Measurements from ENCODE around the gene MCM10. TPM values are rescaled to one million over a fixed set of nuclear protein-coding genes. Genes with fewer than 3 reads are reported as not detected.

Gene MCM10
- 1 to 10 TPM; 4.4 to 5.4 TPM for total RNA-seq
- polyA plus RNA-seq (ENCODE audit: insufficient read length in 2 of 2) = 1 to 10 TPM; 5.2 to 5.4 TPM
- long read RNA-seq, donor 1, full-length matches to known transcripts = 2 of 172 reads
- long read RNA-seq, donor 1, partial matches to known transcripts = 127 of 172 reads
- long read RNA-seq, donor 1, other reads (novel, unspliced or antisense) = 43 of 172 reads
- long read RNA-seq, donor 2 = 0 reads
- long read RNA-seq, donor 3 = 0 reads
- long read RNA-seq, donor 4 = 0 reads

- Histone ChIP-seq H3K27me3 (ENCODE audit: control insufficient read depth, insufficient read depth, low read length) (no peaks in the 10 kb centered on the region), H3K9me3 (ENCODE audit: control insufficient read depth, insufficient read depth, low read length) (no peaks in the 10 kb centered on the region), H3K4me1 (ENCODE audit: control insufficient read depth, insufficient read depth, low read length) (peaks cover 7% of the 10 kb centered on the region), H3K4me3 (ENCODE audit: low read depth, low read length) (peak within 1 kb of the TSS; percentile 35), H3K27ac (ENCODE audit: low read depth, low read length) (no peak within 1 kb of the TSS), H3K36me3 (ENCODE audit: control insufficient read depth, insufficient read depth, low read length) (no peaks in the 10 kb centered on the region)
- WGBS (ENCODE audit: insufficient coverage) = under 1% methylated on average over 51 of the region's 56 CpGs
- peak; percentile 92 to 100 (median 98) for DNase-seq (ENCODE audit: low read depth in 4 of 6, low spot score in 6 of 6)
Observed at GRCh38 chr10:13160934-13161856, at the start of gene MCM10. MCM10 (plus strand) TSS chr10:13161558; CDS start chr10:13164203, 2,645 bp downstream.

DNA sequence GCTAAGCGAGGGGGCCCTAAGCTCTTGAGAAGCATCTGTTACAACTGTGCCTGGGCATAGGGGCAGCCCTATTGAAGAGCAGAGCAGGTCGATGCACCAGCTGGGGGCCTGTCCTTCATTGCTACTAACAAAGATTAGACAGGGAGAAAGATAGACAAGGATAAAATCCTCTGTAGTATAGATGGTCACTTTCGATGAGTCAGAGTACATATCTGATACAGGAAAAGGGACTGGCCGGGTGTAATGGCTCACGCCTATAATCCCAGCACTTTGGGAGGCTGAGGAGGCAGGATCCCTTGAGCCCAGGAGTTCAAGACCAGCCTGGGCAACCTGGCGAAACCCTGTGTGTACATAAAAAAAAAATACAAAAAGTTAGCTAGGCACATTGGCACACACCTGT, 47.8 kb upstream of the MCM10 start:
- no peak for DNase-seq (ENCODE audit: low read depth in 4 of 6, low spot score in 6 of 6)
- WGBS (ENCODE audit: insufficient coverage) = 85% methylated on average over 5 of the region's 6 CpGs

DNA sequence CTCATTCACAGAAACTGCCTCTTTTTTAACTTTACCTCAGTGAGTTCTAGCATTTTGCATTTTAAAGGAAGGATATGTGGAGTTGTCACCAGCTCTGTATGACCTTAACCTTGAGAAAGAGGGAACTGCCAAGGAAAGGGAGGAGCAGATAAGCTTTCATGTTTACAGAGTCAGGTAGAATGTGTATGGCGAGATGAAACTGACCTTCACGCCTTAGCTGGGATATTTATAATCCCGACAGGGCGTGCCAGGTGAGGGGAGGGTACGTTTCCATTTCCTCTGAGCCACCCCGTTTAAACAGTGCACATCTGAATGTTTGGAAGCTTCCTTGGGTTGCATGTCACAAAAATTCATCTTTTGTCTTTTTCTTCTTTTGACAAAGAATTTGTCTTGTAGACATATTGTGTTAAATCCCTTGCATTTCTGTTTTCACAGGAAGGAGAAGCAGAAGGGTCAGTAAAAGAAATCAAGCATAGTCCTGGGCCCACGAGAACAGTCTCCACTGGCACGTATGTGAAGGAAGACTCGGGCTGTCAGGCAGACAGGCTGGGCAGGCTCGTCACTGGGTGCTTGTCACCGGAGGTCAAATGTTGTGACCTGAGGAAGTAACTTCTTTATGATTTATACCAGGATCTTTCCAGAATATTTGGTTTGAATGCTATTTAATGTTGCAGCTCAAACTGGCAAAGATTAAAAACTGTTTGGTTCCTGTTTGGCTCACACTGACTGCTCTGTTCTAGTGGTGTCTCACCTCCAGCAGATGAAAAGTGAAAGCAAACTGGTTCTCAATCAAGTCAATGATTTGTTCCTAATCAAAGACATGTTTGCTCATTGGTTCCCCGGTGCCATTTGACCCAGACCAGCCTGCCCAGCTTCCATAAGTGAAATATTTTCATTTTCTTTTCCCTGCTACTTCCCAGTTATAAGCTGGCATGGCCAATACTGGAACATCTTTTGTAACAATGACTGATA, 45.2 kb upstream of the MCM10 start:
- H3K27me3 ChIP-seq (ENCODE audit: control insufficient read depth, insufficient read depth, low read length) = no peaks in the 10 kb centered on the region
- peaks cover 26% of the 10 kb centered on the region for H3K36me3 ChIP-seq (ENCODE audit: control insufficient read depth, insufficient read depth, low read length)
- H3K9me3 ChIP-seq (ENCODE audit: control insufficient read depth, insufficient read depth, low read length) = no peaks in the 10 kb centered on the region
- 76% methylated on average over 7 of the region's 12 CpGs for WGBS (ENCODE audit: insufficient coverage)
- DNase-seq (ENCODE audit: low read depth in 4 of 6, low spot score in 6 of 6) = no peak
- H3K4me1 ChIP-seq (ENCODE audit: control insufficient read depth, insufficient read depth, low read length) = no peaks in the 10 kb centered on the region
- no peak overlapping the region for H3K4me3 ChIP-seq (ENCODE audit: low read depth, low read length)
- no peak overlapping the region for H3K27ac ChIP-seq (ENCODE audit: low read depth, low read length)

More for the DNA sequence above, 47.8 kb upstream of the MCM10 start:
- peaks cover 32% of the 10 kb centered on the region for H3K36me3 ChIP-seq (ENCODE audit: control insufficient read depth, insufficient read depth, low read length)
- no peaks in the 10 kb centered on the region for H3K9me3 ChIP-seq (ENCODE audit: control insufficient read depth, insufficient read depth, low read length)
- H3K27me3 ChIP-seq (ENCODE audit: control insufficient read depth, insufficient read depth, low read length) = no peaks in the 10 kb centered on the region
- no peak overlapping the region for H3K27ac ChIP-seq (ENCODE audit: low read depth, low read length)
- no peaks in the 10 kb centered on the region for H3K4me1 ChIP-seq (ENCODE audit: control insufficient read depth, insufficient read depth, low read length)
- H3K4me3 ChIP-seq (ENCODE audit: low read depth, low read length) = no peak overlapping the region

DNA sequence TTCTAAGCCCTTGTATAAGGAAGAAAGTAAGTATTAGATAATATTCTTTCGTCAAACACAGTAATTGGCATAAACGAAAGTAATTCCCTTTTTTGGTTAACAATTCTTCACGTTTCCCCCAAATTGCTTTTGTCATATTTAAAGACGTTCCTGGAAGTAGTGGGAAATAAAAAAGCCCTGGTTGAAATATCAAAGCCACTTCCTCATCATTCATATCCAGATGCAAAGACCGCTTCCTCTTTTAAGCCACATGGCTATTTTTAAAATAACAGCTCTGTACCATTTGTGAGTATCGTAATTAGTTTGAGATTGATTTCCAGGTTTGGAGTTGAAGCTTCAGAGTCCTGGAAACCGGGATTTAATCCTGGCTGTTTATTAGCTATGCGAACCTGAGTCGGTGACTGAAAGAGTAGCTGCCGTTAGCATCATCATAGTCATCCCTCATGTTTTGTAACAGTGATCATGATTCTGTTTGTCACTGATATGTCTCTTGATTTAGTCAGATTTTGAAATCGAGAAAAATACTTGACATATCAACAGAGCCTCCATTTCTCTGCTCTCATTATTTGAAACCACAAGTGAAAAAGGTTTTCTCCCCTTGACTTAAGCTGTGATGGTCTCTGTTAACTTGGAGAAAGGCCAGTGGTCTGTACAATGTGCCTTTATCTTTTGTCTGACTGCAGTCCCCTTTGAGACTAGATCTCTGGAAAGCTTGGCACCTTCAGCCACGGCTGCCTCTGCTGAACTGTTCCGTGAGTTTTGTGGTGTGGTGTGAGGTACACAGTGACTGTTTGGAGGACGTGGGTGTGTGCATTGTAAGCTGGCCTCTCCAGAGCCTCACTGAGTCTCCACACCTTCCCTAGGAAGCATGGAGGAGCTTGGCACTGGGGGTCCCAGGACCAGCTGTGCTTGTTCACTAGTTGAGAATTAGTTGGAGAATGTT, 43.2 kb upstream of the MCM10 start:
- Histone ChIP-seq H3K36me3 (ENCODE audit: control insufficient read depth, insufficient read depth, low read length) (peaks cover 21% of the 10 kb centered on the region), H3K4me1 (ENCODE audit: control insufficient read depth, insufficient read depth, low read length) (no peaks in the 10 kb centered on the region), H3K27ac (ENCODE audit: low read depth, low read length) (no peak overlapping the region), H3K27me3 (ENCODE audit: control insufficient read depth, insufficient read depth, low read length) (no peaks in the 10 kb centered on the region), H3K9me3 (ENCODE audit: control insufficient read depth, insufficient read depth, low read length) (no peaks in the 10 kb centered on the region), H3K4me3 (ENCODE audit: low read depth, low read length) (no peak overlapping the region)
- whole genome bisulfite sequencing (ENCODE audit: insufficient coverage) = 80% methylated on average over 1 of the region's 14 CpGs
- no peak for DNase-seq (ENCODE audit: low read depth in 4 of 6, low spot score in 6 of 6)

- H3K4me3 ChIP-seq (ENCODE audit: low read depth, low read length) = no peak overlapping the region
- DNase-seq (ENCODE audit: low read depth in 4 of 6, low spot score in 6 of 6) = no peak
- WGBS (ENCODE audit: insufficient coverage) = 60% methylated on average over 1 of the region's 3 CpGs
- no peaks in the 10 kb centered on the region for H3K9me3 ChIP-seq (ENCODE audit: control insufficient read depth, insufficient read depth, low read length)
- H3K4me1 ChIP-seq (ENCODE audit: control insufficient read depth, insufficient read depth, low read length) = no peaks in the 10 kb centered on the region
- no peak overlapping the region for H3K27ac ChIP-seq (ENCODE audit: low read depth, low read length)
- no peaks in the 10 kb centered on the region for H3K27me3 ChIP-seq (ENCODE audit: control insufficient read depth, insufficient read depth, low read length)
- H3K36me3 ChIP-seq (ENCODE audit: control insufficient read depth, insufficient read depth, low read length) = peaks cover 14% of the 10 kb centered on the region
Observed at GRCh38 chr10:13118784-13119410, 42.5 kb upstream of the MCM10 start.

GRCh38 chr10:13120786-13121499, 40.4 kb upstream of the MCM10 start:
- no peak for DNase-seq (ENCODE audit: low read depth in 4 of 6, low spot score in 6 of 6)
- Histone ChIP-seq H3K4me3 (ENCODE audit: low read depth, low read length) (no peak overlapping the region), H3K9me3 (ENCODE audit: control insufficient read depth, insufficient read depth, low read length) (no peaks in the 10 kb centered on the region), H3K4me1 (ENCODE audit: control insufficient read depth, insufficient read depth, low read length) (no peaks in the 10 kb centered on the region), H3K36me3 (ENCODE audit: control insufficient read depth, insufficient read depth, low read length) (peaks cover 14% of the 10 kb centered on the region), H3K27ac (ENCODE audit: low read depth, low read length) (no peak overlapping the region), H3K27me3 (ENCODE audit: control insufficient read depth, insufficient read depth, low read length) (no peaks in the 10 kb centered on the region)
- WGBS (ENCODE audit: insufficient coverage) = 89% methylated on average over 6 of the region's 10 CpGs

DNA sequence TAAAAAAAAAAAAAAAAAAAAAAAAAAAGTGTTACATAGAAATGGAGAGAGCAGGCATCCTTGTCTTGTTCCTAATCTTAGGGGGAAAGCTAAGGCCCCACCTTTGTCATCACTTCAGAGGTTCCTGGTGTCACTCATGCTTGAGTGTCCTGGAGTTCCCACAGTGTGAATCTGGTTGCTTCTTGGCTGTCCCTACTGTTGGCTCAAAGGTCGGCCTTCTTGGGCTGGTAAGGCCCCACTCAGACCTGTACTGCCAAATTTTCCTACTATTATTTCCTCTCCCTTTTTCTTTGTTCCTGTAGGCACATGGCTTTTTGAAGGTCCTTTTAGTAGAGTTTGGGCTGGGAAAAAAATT, 39.9 kb upstream of the MCM10 start:
- Histone ChIP-seq H3K27ac (ENCODE audit: low read depth, low read length) (no peak overlapping the region), H3K9me3 (ENCODE audit: control insufficient read depth, insufficient read depth, low read length) (no peaks in the 10 kb centered on the region), H3K36me3 (ENCODE audit: control insufficient read depth, insufficient read depth, low read length) (peaks cover 14% of the 10 kb centered on the region), H3K4me1 (ENCODE audit: control insufficient read depth, insufficient read depth, low read length) (no peaks in the 10 kb centered on the region), H3K4me3 (ENCODE audit: low read depth, low read length) (no peak overlapping the region), H3K27me3 (ENCODE audit: control insufficient read depth, insufficient read depth, low read length) (no peaks in the 10 kb centered on the region)
- no CpG with 5 or more reads among the region's 1 CpG for WGBS (ENCODE audit: insufficient coverage)
- no peak for DNase-seq (ENCODE audit: low read depth in 4 of 6, low spot score in 6 of 6)

DNA sequence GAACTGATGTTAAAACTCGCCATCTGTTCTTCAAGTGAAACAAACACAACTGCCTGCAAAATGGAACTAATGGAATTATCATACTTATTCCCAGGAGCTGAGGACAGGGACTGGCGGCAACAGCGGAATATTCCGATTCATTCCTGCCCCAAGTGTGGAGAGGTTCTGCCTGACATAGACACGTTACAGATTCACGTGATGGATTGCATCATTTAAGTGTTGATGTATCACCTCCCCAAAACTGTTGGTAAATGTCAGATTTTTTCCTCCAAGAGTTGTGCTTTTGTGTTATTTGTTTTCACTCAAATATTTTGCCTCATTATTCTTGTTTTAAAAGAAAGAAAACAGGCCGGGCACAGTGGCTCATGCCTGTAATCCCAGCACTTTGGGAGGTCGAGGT, 24.7 kb upstream of the MCM10 start:
- no peaks in the 10 kb centered on the region for H3K4me1 ChIP-seq (ENCODE audit: control insufficient read depth, insufficient read depth, low read length)
- no peaks in the 10 kb centered on the region for H3K9me3 ChIP-seq (ENCODE audit: control insufficient read depth, insufficient read depth, low read length)
- no peak overlapping the region for H3K27ac ChIP-seq (ENCODE audit: low read depth, low read length)
- DNase-seq (ENCODE audit: low read depth in 4 of 6, low spot score in 6 of 6) = no peak
- H3K27me3 ChIP-seq (ENCODE audit: control insufficient read depth, insufficient read depth, low read length) = no peaks in the 10 kb centered on the region
- 100% methylated on average over 1 of the region's 8 CpGs for WGBS (ENCODE audit: insufficient coverage)
- H3K36me3 ChIP-seq (ENCODE audit: control insufficient read depth, insufficient read depth, low read length) = peaks cover 30% of the 10 kb centered on the region
- no peak overlapping the region for H3K4me3 ChIP-seq (ENCODE audit: low read depth, low read length)
